CD4-positive, alpha-beta T cell treated with Interleukin-6 for 4 hours (primary cell): ENCODE data around the gene VPS45.
"Not testable (repeated sequence)": the region's sequence is repeated elsewhere in the genome, so short reads cannot be mapped to it uniquely, and the experiment has no call there.

Source experiments
- DNase-seq: peaks from one replicate; pipeline ENCODE4 v3.0.0-alpha.2; 2020; ENCODE audit warnings: mixed read lengths

VPS45 gene

GRCh38 chr1:150161747-150162581, 94.4 kb downstream of the VPS45 start:
- peak; percentile 35 for DNase-seq

DNA sequence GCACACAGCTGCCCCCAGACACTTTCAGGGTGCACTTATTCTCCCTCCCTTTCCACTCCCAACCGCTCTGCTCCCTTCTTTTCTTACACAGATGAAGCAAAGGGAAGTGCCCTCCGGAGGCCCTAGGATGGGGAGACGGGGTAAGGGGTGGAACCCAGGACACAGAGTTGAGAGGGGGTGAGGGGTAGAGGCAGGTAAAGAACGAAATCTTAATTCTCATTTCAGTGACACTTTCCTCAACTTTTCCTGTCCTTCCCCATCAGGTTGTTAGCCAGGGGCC, 94.9 kb downstream of the VPS45 start:
- no peak for DNase-seq

DNA sequence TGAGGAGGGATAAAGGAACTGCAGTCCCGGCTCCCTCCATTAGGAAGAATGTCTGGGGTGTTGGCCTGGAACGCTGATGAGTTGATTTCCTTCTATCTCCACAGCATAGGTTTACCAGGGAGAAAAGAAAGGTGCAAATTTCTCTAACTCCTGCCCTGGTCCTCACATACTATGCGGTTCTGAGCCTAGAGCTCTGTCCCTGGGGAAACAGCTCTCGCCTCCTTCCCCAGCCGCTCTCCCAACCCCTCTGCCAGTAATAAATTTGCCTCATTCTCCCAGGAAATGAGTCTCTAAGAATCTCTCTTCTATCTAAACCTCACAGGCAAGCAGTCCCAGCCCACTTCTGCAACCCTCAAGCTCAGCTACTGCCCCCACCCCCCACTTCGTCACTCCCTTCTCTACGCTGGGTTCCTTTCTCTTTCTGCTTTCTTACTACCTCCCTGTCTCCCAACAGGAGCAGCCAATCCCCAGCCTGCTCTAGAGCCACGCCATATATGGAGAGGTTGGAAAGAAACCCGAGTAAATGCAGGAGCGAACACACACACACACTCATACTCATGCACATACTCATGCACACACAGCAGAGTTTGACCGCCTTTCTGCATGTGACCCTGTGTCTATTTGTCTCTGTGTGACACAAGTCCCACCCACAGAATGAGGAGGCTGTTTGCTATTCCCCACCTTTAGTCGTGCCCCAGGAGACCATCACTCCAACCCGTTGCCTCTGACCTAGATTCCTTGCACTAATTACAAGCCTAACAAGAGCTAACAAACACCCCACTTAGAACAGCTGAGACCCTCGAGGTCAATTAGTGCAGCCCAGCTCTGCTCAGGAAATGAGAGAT, 95.5 kb downstream of the VPS45 start:
- peak; percentile 31 for DNase-seq

DNA sequence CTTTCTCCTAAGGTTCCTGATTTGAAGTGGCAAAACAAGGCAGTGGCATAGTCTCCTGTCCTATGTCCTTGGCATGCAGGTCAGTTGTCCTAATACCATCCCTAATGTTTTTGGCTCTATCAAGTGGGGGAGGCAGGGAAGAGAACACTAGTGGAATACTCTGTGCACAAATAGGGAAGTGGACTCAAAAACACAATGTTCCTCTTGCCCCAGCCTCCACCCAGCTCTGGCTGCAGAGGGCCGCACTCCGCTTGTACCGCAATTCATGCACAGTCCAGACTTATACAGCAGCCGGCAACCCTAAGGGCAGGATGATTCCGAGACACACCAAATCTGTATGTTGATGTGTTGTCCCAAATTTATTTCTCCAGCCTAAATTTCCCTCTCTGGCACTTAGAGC, 96.6 kb downstream of the VPS45 start:
- DNase-seq, result no peak

DNA sequence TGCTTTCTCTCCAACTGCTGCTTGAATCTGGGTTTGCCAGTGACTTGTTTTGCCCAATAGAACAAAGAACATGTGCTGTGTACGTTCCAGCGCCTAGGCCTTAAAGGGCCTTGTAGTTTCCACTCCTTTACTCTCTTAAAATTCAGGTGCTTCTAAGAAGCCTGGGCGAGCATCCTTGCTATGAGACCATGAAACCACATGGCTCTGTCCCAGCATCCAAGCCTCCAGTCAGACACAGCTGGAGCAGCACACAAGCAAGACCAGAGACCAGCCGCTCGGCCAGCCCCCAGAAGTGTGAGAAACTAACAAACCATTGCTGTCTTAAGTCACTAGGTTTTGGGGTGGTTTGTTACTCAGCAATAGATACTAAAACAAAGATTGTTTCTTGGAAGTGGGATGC, 97.2 kb downstream of the VPS45 start:
- no peak for DNase-seq

DNA sequence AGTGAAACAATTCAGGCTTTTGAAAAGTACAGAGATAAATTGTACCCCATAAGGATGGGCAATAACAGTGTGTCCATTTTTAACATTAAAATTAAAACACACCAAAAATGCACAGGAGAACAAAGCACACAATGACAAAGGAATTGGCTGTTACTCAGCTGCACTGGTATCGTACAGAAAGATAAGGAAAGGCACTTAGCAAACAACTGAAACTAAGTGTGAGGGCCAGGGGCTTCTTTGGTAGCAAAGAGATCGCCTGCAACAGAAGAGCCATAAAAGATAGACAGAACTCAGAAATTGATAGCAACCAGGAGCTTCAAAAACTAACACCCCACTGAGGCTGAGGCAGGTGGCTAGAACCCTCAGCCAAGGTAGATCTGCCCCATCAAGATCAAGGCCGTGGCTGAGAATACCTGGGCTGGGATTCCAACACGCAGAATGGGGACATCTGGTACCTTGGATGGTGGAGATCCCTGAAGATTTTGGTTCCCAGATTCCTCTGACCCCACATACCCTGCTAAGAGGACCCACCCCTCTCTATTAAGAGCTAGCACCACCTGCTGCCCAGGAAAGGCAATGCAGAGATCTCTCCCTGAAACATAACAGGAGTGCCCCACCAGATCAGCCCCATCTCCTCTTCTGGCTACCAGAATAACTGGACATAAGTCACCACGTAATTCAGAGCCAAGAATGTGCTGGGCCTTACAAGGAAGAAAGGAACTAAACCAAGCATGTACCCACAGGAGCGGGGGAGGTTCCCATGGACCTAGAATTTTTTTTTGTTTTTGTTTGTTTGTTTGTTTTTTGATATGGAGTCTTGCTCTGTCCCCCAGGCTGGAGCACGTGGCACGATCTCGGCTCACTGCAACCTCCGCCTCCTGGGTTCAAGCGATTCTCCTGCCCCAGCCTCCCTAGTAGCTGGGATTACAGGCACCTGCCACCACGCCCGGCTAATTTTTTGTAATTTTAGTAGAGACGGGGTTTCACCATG, 98.3 kb downstream of the VPS45 start:
- peak; percentile 70 for DNase-seq

- peak; percentile 68 for DNase-seq
Measured at GRCh38 chr1:150168960-150169601, 101.5 kb downstream of the VPS45 start.

DNA sequence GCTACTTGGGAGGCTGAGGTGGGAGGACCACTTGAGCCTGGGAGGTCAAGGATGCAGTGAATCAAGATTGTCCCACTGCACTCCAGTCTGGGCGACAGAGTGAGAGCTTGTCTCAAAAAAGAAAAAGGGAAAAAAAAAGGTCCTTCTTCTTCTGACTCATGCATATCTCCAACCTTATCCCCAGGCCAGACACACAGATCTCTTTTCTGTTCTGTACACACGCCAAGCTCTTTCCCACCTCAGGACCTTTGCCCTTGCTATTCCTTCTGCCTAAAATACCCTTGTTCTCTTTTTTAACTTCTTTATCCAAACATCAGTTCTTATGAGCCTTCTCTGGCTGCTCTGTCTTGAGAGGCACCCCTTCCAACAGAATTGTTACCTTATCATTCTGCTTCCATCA, 104.2 kb downstream of the VPS45 start:
- DNase-seq, result no peak

DNA sequence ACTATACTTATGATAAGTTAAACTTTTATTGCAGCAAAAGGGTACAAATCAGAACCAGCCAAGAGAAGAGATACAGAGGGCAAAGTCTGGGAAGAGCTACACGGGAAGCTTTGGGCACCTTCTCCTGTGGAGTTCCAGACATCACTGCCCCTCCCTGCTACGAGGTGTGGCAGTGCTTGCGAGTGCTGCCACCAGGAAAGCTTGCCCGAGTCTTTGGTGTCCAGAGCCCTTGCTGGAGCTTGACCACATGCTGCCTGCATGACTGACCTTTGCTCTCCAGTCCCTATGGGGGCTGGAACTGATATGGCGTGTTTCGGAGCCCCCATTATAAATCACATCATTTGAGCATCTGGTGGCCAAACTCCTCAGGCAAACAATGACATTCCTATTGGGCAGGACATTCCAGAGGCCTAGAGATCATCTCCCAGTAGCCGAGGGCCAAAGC, 105.6 kb downstream of the VPS45 start:
- DNase-seq, result no peak

GRCh38 chr1:150176593-150176992, 109.0 kb downstream of the VPS45 start:
- no peak for DNase-seq

DNA sequence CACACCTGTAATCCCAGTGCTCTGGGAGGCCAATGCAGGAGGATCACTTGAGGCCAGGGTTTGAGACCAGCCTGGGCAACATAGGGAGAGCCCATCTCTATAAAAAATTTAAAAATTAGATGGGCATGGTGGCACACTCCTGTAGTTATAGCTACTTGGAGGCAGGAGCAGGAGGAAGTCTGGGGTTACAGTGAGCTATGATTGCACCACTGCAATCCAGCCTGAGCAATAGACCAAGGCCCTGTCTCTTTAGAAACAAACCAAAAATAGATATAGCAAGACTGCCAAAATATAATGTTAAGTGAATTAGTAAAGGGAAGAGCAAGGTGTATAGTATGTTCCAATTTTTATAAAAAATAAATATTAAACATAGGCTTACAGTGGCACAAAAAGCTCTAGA, 111.0 kb downstream of the VPS45 start:
- no peak for DNase-seq

DNA sequence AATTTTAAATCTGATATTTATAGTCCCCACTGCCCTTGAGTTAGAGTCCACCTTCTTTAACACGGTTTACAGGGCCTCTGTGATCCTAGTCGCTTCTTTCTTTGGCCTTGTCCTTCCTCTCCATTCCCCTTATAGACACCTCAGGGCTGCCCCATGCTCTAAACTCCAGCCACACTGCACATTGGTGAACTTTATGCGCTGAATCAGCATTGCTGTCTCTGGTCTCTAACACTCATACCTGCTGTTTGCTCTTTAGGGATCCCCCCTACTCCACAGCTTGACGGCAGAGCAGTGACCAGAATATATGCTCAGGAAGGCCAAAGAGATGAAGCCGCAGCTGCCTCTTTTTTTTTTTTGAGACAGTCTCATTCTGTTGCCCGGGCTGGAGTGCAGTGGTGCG, 112.3 kb downstream of the VPS45 start:
- DNase-seq, result no peak

GRCh38 chr1:150180474-150180873, 112.9 kb downstream of the VPS45 start:
- no peak for DNase-seq

DNA sequence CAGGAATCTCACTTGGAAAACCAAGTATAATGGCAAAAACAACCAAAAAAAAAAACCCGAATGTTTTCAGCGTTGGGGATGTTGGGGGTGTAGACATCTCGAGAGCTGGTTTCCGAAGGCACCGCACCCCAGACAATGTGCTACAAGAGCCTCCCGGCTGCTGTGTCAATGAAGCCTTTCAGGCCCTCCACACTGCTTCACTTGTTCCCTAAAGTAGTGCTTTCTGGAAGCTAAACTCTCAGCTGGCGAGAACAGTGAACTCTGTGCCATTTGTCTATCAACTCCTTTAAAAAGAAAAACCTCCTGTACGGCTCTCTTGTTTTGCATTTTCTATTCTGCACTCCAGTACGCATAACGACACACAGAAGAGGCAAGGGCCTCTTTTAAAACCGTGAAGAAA, 114.7 kb downstream of the VPS45 start:
- DNase-seq, result no peak

DNA sequence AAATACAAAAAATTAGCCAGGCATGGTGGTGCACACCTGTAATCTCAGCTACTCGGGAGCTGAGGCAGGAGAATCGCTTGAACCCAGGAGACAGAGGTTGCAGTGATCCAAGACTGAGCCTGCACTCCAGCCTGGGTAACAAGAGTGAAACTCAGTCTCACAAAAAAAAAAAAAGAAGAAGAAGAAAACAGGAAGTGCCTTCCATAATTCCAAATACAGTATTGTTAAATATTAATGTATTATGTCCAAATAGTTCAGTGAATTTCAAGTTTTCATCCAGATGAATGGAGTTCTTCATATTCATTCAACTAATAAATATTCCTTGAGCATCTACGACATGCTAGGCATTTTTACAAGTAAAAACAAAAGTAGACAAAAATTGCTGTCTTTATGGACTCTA, 115.5 kb downstream of the VPS45 start:
- DNase-seq, result no peak

- no peak for DNase-seq
Measured at GRCh38 chr1:150185481-150185880, 117.9 kb downstream of the VPS45 start.

DNA sequence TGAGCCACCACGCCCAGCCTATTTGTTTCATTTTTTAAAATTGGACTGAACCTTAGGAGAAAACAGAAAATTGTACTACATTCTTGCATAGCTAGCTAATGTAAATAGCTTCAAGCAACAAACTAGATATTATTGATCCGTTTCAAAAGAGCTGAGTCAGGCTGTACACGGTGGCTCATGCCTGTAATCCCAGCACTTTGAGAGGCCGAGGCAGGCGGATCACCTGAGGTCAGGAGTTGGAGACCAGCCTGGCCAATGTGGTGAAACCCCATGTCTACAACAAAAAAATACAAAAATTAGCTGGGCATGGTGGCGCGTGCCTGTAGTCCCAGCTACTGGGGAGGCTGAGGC, 118.8 kb downstream of the VPS45 start:
- DNase-seq, result not testable (repeated sequence)

GRCh38 chr1:150186789-150187559, 119.4 kb downstream of the VPS45 start:
- DNase-seq, result peak; percentile 41

DNA sequence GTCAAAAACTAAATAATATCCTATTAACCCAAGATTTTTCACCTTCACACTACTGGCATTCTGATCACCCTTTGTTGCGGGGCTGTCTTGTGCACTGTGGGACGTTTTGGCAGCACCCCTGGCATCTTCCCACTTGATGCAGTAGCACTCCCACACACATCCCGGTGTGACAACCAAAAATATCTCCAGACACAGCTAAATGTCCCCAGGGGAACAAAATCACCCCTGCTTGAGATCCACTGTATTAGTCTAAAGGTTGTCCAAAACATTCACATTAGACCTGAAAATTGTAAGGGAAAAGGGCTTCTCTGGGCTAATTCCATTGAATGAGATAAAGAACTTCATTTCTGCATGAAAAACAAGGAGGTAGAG, 120.0 kb downstream of the VPS45 start:
- no peak for DNase-seq

DNA sequence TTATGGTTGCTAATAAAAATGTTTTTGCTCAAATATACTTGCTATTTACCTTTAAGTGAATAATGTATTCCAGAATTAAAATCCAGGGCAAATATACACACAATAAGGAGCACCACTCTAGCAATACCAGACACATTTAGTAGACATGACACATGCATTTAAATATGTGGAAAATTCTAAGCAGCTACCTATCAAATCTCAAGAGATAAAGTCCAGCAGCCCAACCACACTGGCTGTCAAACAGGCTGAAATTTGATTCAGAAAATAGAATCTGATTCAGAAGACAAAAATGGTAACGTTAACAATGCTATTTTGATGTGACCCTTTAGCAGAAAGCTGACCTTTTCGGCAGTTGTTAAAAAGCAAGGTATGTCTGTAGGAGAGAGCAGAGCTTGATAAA, 124.4 kb downstream of the VPS45 start:
- DNase-seq, result no peak

GRCh38 chr1:150194381-150195031, 126.9 kb downstream of the VPS45 start:
- DNase-seq, result no peak
